NCI-H446 treated with DMSO at 0.1 percent for 48 hours (cell line): Measurements from ENCODE around the gene CDH15.

ENCODE experiments used
- DNase-seq: peaks from one replicate; lab custom pipeline; 2025; lab: John Stamatoyannopoulos, UW

Gene CDH15

GRCh38 chr16:89140981-89141883 lies 30.3 kb upstream of the CDH15 start:
- DNase-seq: no peak

GRCh38 chr16:89141884-89142267 lies 29.7 kb upstream of the CDH15 start:
- no peak for DNase-seq

GRCh38 chr16:89142474-89143195 lies 28.9 kb upstream of the CDH15 start:
- no peak for DNase-seq

- DNase-seq: no peak
Measured at GRCh38 chr16:89143201-89143741, 28.3 kb upstream of the CDH15 start.

DNA sequence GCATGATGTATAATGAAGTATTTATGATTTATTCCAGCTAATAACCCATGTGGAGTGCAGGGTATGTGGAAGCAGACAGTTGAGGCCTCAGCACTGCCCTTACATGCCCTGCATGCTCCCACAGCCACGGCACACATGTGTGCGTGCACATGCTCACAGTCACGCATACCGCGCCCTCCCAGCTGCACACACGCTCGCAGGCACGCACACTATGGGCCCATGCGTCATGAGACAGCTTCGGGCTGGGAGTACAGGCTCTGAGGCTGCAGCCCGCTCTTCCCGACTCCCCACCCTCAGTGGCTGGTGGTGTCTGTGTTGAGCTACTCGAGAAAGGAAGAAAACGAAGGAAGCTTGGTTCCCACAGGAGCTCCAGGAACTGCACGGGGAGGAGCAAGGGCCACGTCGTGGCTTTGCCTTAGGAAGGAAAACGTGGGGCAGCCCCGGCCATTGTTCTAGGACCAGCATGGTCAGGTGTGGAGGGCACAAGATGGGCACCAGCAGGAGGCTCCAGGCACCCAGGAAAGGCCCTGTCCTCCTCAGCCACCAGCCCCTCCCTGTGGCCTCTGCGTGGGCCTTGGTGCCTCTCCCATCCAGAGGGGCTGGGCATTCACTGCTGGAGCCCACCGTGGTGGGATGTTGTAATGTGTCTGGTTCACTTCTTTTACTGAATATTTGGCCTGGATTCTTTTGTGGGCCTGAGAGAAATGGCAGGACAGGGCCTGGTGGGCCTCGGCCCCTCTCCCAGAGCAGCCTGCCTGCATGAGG lies 27.5 kb upstream of the CDH15 start:
- DNase-seq: no peak

- DNase-seq: no peak
Measured at GRCh38 chr16:89144681-89145080, 26.9 kb upstream of the CDH15 start.

DNA sequence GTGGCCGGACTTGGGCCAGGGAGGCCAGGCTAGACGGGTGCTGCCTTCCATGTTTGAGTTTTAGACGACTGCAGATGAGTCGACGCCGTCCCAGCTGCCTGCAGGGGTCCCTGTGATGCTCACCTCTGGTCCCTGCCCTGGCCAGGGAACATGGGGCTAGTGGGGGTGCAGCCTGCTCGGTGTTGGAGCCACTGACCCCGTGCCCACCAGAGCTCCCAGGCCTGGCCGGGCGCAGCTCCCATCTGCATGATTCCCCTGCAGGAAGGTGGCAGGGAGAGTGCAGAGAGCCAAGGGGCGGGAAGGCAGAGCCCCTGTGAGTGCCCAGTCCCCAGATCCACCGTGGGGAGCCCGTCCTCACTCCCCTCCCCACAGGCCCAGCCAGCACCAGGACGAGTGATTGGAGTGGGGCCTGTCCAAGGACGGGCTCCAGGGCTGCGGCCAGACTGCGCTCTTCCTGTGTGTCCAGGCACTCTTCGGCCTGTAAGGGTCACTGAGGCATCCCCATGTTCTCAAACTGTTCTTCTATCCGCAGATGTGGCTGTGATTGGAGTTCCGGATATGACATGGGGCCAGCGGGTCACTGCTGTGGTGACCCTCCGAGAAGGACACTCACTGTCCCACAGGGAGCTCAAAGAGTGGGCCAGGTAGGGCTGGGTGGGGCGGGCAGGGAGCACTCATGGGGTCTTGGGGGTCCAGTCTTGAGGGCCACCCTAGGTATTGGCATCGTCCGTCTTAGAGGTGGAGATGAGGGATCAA lies 26.0 kb upstream of the CDH15 start:
- DNase-seq: no peak

- DNase-seq: no peak
Measured at GRCh38 chr16:89146211-89147005, 25.1 kb upstream of the CDH15 start.

- no peak for DNase-seq
Measured at GRCh38 chr16:89147085-89147817, 24.3 kb upstream of the CDH15 start.

- no peak for DNase-seq
Measured at GRCh38 chr16:89149386-89149785, 22.2 kb upstream of the CDH15 start.

GRCh38 chr16:89150090-89150835 lies 21.3 kb upstream of the CDH15 start:
- no peak for DNase-seq

- DNase-seq: no peak
Measured at GRCh38 chr16:89150981-89151380, 20.6 kb upstream of the CDH15 start.

- DNase-seq: no peak
Measured at GRCh38 chr16:89152831-89153700, 18.5 kb upstream of the CDH15 start.

- DNase-seq: no peak
Measured at GRCh38 chr16:89153848-89154271, 17.7 kb upstream of the CDH15 start.

DNA sequence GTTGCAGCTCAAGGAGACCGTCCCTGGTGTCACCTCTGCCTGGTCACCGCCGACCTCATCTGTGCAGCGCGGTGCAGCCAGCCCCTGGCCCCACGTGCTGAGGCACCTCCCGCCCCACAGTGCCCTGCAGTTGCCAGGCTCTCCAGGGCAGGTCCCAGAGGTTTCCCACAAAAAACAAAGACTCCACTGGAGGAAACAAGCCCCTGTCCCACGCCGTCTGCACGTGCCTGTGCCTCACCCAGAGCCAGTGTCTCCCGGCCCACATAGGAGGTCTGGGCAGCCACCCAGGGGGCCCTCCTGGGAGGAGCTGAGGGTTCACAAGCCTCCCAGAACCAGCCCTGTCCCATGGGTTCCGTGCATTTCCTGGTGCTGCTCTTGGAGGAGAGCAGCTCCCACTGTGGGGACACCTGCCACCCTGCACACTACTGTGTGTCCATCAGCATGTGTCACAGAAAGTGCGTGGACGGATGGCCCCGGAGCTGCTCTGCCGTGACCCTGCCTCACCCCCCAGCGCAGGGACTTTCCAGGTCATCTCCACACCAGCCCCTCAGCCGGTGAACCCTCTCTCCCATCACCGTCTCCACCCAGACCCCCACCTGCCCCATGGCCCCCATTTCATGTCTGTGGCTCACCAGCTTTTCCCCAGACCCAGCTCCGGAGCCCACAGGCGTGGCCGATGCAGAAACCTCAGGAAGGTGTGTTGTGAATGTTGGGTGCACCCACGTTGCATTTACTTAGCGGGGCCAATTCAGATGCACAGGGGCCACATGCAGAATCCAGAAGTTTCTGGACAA lies 17.0 kb upstream of the CDH15 start:
- DNase-seq: no peak

GRCh38 chr16:89155184-89155679 lies 16.3 kb upstream of the CDH15 start:
- DNase-seq: no peak
